Activated T-cell treated with anti-CD3 and anti-CD28 coated beads, Interleukin-2, amount 50 U/mL, for 48 hours (primary cell): ENCODE results near the gene HEMGN.

Source experiments
- DNase-seq, 2 experiments: peaks; one replicate each; pipeline ENCODE4 v3.0.0-alpha.2; 2020

HEMGN gene

GRCh38 chr9:97891736-97892135 is 46.2 kb downstream of the HEMGN start:
- no peak for DNase-seq

DNA sequence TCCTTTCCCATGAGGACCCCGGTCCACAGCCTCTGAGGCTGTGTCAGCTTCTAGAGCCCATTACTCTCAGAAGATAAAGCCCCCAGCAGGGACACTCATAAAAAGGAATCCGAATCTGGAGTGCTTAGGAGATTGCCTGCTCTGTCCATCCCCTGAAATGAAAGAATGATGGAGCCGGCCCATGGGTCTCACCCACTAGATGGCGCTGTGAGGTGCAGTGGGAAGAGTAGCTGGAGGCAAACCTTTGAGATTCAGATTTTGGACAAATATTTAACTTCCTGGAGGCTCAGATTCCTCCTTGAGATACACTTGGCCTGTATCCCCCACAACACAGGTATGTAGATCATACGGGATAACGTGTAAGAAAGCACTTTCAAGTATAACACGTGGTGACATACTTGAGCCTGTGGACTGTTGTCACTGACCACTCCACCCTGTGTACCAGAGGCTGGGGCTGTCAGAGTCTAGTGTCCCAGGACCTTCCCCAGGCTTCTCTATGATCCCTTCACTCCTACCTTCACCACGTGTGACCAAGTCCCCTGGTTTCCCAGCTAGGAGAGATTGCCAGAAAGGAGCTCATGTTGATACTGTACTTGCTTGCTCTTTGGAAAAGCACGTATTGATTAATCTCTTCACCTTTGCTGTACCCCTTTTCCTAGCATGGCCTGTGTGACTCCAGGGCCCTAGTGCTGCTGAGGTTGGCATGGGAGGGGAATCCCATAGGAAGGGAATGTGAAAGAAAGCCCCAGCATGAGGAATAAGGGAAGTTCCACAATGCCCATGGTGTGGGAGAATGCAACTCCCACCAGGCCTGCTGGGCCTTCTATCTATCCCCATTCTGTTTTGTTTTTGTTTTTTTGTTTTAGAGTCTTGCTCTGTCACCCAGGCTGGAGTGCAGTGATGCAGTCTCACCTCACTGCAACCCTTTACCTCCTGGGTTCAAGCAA is 47.8 kb downstream of the HEMGN start:
- peak; percentile 79 to 80 for DNase-seq

DNA sequence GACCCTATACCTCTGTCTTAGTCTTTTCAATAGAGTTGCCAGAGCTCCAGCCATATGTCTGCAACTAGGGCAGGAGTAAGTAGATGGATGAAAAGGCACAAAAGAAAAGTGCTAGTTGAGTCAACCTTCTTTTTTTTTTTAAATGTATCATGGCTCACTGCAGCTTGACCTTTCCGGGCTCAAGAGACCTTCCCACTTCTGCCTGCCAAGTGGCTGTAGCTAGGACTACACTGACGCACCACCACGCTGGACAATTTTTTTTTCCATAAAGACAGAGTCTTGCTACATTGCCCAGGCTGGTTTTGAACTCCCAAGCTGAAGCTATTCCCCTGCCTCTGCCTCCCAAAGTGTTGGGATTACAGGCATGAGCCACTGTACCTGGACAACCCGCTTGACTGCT is 57.6 kb downstream of the HEMGN start:
- DNase-seq: no peak
